NCI-H128 (cell line): ENCODE measurements around the gene GPM6B.

Experiments used
- DNase-seq: peaks from one replicate; lab custom pipeline; 2025; ENCODE audit not compliant: unreplicated experiment; lab: John Stamatoyannopoulos, UW

Gene GPM6B

DNA sequence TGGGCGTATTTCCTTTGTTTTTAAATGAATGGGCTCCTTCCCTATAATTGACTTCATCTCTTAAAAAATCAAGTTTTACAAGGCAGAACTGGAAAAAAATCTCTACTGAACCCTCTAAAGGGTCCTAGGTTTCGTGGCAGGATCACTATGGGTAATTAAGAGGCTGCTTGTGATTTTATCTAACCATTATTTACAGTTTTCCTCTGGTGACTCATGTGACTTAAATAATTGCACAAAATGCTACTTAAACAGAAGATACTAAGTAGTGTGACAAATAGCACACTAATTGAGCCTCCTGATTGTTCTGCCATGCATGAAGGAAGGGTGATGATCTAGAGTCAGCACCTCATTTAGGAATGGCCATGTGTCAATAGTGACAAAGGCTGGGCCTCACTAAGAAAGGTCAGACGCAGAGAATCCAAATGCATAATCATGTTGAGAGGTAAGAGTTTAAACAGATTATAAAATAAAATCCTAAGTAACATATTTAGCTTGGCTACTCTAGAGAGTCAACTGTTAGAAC, 46.8 kb downstream of the GPM6B start:
- DNase-seq = no peak

DNA sequence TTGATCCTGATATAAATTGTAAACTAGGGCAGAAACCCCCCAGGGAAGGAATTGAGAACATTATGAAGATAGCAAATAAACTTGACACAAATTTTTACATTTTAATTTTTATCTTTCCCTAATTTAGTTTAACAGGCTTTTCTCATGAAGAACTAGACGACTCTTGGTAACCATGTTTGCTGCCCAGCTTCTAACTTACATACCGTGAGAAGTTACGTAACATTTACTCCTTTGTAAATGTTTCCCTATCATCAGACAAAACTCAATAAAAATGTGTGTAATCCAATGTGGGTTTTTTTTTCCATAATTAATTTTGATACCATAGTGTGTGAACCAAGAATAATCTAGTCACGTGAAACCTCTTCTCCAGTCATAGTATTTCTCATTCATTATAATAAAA, 48.0 kb downstream of the GPM6B start:
- DNase-seq = no peak

DNA sequence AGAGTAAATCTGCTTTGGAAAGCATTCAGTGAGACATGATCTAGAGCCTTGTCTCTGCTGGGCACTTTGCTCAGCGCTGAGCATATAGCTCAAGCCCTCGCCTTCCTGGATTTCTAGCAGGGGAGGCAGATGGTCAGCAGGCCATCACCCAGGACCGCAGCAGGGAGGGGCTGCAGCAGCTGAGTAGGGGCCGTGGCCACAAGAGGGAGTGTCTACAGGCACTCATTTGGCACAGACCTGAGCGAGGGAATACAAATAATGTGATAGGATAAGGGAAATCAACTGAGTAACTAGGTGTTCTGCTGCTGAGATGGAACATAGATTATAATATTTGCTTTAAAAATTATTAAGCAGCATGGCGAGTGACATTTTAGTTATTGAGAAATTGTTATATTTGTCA, 52.1 kb downstream of the GPM6B start:
- DNase-seq = no peak

DNA sequence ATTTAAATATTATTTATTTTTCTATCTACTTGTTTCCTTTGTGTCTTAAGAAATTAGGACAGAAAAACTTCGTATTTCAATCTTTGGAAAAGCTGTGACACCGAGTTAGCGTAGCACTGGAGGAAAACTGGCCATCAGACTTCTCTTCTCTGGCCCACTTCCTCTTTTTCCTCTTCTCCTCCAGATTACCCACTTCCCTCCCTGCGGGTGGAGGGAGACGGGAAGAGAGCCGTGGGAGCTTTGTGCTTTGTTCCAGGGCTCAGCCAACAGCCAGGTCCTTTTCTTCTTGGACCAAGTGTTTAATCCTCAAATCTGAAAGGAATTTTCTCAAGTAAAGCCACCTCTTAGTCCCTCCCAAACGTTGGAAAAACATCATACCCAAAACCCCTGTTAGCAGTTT, 52.6 kb downstream of the GPM6B start:
- DNase-seq = no peak

GRCh38 chrX:13763489-13763888, 53.4 kb downstream of the GPM6B start:
- no peak for DNase-seq

GRCh38 chrX:13761606-13762414, 55.1 kb downstream of the GPM6B start:
- DNase-seq = no peak

- no peak for DNase-seq
These were observed 56.5 kb downstream of the GPM6B start for GRCh38 chrX:13760426-13760825.

- DNase-seq = no peak
These were observed 57.7 kb downstream of the GPM6B start for GRCh38 chrX:13759152-13759718.

- no peak for DNase-seq
These were observed 60.5 kb downstream of the GPM6B start for GRCh38 chrX:13756381-13756780.

DNA sequence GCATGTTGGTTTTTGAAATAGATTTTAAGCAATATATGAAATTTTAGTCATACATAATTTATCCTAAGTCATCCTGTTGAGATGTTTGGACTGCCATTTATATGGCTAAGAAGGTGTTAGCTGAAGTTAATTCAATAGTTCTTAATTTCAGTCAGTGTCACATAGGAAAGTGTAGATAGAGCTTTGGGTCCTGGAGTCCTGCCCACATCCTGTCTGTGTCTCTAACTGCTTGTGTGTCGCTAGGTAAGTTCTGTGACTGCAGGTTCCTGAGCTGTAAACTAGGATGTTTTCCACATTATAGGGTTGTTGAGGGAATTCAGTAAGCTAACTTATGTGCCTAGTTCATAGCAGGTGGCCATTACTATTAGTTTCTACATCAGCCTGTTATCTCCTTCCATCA, 61.6 kb downstream of the GPM6B start:
- DNase-seq = no peak

GRCh38 chrX:13754765-13755164, 62.1 kb downstream of the GPM6B start:
- DNase-seq = no peak

GRCh38 chrX:13752646-13753045, 64.2 kb downstream of the GPM6B start:
- no peak for DNase-seq

DNA sequence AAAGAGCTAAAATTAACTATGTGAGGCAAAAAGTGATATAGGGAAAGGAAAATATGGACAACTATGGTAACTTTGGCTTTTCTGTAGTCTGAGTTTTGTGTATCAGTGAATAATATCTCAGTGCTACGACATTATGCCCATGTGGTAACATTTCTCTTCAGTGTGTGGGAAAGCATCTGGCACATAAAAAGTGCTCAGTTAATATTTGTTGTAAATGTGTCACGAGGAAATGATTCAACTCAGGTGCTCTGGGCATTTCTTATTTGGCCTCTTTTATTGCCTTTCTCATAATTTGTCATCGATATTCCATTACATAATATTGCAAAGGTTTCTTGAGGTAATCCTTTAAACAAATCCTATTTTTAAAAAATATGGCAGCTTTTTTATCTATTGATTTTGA, 64.8 kb downstream of the GPM6B start:
- DNase-seq = no peak

GRCh38 chrX:13750812-13751211, 66.1 kb downstream of the GPM6B start:
- DNase-seq = no peak

GRCh38 chrX:13750204-13750603, 66.7 kb downstream of the GPM6B start:
- no peak for DNase-seq

DNA sequence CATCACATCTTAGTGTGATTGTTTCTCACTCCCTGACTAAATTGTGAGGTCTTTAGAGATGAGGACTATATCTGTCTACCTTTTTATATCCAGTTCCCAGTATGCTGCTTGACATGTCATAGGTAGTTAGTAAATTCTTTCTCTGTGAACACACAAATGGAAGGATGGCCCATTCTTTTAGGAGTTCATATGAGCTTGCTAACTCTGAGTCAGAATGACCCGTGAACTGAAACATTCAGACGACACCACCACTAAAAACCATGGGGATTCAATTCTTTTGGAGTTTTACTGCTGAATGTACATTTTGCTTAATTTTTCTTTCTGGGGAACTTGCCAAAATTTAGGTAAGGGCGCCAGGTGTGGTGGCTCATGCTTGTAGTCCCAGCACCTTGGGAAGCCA, 68.4 kb downstream of the GPM6B start:
- no peak for DNase-seq

DNA sequence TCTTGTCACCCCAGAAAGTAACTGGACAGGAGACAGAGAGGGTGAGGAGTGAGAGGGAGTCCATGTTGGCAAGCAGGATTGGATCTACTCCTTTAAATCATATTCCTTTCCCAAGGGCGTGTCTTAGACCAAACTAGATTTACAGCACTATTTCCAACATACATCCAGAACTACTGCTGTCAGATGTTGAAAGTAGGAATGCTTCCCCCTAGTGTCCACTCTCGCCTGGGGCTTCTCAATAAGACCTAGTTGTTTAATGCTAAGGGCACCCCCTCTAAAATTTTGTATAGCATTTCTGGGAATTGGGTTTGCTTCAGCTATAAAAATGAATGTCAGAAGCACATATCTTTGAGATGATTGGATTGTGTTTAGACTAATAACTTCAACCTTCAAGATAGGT, 69.1 kb downstream of the GPM6B start:
- no peak for DNase-seq

DNA sequence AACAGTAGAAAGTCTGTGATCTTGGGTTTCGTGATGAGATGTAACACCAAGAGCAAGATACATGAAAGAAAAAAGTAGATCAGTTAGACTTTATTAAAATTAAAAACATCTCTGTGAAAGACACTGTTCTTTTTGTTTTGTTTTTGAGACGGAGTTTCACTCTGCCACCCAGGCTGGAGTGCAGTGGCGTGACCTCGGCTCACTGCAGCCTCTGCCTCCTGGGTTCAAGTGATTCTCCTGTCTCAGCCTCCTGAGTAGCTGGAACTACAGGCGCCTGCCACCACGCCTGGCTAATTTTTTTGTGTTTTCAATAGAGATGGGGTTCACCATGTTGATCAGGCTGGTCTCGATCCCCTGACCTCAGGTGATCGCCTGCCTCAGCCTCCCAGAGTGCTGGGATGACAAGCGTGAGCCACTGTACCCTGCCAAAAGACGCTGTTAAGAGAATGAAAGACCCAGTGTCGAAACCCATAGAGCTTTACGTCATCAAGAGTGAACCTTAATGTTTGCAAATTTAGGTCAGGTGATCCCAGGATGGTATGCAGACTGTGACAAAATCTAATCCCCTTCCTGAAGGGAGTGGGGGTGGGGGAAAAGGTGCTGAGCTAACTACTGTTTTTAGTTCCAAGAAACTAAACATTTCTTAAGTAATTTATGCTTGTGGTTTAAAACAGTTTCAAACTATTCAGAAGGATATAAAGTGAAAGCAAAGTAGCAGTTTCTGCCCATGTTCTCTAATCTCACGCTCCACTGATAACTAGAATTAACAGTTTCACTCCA, 74.3 kb downstream of the GPM6B start:
- DNase-seq = no peak

GRCh38 chrX:13741695-13742094, 75.2 kb downstream of the GPM6B start:
- DNase-seq = no peak

DNA sequence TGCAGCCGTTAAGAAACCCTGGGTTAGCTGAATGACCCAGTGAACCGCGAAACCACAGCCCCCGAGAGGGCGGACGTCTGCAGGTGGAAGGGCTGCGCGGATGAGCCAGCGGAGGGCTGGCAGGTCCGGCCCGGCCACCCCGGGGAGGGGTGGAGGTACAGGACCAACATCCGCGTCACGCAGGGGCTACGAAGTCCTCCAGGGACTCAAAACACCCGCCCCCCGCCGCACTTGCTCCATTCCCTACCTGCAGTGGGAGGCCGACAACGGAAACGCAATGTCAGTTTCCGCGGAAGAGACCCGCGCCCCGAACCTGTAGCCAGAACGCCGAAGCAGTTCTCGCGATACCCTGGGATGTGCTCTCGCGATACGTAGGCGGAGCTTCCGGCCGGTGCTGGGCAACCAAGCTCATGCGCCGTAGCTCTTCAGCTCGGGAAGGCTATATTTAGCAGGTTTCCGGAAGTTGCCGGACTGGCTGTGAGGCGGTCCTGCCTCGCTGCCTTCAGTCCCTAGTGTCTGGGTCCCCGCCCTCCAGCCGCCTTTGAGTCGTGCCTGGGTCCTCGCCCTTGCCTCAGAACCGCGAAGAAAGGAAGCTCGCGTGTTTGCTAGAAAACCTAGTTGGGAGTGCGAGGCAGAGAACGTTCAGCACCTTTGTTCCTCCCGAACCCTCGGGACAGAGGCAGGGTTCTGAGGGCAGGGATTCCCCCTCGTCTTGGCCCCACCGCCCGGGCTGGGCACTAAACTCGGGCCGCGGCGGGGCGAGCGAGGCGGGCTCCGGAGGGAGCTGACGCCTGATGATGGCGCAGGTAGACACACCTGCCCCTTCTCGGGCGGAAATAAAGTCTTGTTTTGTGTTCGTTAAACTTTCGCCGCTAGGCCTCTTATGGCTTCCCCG, 82.4 kb downstream of the GPM6B start, which contains the start of the genes OFD1 and TRAPPC2:
Gene OFD1, plus strand, starts transcription at position 471 of the 895 bp plus-strand sequence. Its CDS starts 324 bp downstream, at position 795.
Gene TRAPPC2, minus strand, starts transcription at position 343 of the 895 bp plus-strand sequence. CDS start 14,657 bp downstream, outside the sequence.
- DNase-seq = peak; percentile 84

GRCh38 chrX:13733506-13733905, 83.4 kb downstream of the GPM6B start:
- no peak for DNase-seq
